ENCODE data around the gene RIC1.

GRCh38 chr9:5587024-5587423 lies 41.9 kb upstream of the RIC1 start:
- TF ChIP-seq POLR2AphosphoS5 (IDR thresholded peaks at IDR 0.05; ENCODE audit: low read depth, low read length): no peak
- TF ChIP-seq, protein P1, sequence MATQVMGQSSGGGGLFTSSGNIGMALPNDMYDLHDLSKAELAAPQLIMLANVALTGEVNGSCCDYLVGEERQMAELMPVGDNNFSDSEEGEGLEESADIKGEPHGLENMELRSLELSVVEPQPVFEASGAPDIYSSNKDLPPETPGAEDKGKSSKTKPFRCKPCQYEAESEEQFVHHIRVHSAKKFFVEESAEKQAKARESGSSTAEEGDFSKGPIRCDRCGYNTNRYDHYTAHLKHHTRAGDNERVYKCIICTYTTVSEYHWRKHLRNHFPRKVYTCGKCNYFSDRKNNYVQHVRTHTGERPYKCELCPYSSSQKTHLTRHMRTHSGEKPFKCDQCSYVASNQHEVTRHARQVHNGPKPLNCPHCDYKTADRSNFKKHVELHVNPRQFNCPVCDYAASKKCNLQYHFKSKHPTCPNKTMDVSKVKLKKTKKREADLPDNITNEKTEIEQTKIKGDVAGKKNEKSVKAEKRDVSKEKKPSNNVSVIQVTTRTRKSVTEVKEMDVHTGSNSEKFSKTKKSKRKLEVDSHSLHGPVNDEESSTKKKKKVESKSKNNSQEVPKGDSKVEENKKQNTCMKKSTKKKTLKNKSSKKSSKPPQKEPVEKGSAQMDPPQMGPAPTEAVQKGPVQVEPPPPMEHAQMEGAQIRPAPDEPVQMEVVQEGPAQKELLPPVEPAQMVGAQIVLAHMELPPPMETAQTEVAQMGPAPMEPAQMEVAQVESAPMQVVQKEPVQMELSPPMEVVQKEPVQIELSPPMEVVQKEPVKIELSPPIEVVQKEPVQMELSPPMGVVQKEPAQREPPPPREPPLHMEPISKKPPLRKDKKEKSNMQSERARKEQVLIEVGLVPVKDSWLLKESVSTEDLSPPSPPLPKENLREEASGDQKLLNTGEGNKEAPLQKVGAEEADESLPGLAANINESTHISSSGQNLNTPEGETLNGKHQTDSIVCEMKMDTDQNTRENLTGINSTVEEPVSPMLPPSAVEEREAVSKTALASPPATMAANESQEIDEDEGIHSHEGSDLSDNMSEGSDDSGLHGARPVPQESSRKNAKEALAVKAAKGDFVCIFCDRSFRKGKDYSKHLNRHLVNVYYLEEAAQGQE (IDR thresholded peaks at IDR 0.05; ENCODE audit: insufficient read depth in 1 of 2, low read depth in 2 of 2, low read length in 2 of 2): no peak
- TF ChIP-seq FOXP2 (optimal IDR thresholded peaks at IDR 0.05; ENCODE audit: borderline replicate concordance, extremely low read depth, extremely low read length, insufficient read depth): no peak

All from PFSK-1 (cell line).